ENCODE data around the gene XYLT2. TPM values are rescaled to one million over a fixed set of nuclear protein-coding genes. Genes with fewer than 3 reads are reported as not detected.

The XYLT2 gene
- total and polyA plus RNA-seq, 10 of the 15 experiments (the other 5 are each of a cell fraction or from before 2014, with no cell fraction given), result 0.82 to 20.6 (median 13.0) TPM

DNA sequence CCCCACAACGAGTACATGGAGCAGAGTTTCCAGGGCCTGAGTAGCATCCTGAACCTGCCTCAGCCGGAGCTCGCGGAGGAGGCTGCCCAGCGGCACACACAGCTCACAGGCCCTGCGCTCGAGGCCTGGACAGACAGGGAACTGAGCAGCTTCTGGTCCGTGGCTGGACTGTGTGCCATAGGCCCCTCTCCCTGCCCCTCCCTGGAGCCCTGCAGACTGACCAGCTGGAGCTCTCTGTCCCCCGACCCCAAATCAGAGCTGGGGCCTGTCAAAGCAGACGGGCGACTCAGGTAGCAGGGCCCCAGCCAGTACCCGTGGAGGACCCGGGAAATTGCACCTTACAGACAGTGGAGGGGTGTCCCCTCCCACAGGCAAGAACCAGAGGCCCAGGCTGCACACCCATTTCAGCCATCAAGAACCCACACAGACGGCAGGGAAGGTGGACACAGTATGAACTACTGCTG is 14.1 kb downstream of the XYLT2 start (continued):
- TF ChIP-seq SMAD1 (IDR thresholded peaks at IDR 0.05; ENCODE audit: low read depth, partially characterized antibody), result no peak
- TF ChIP-seq, protein P1, sequence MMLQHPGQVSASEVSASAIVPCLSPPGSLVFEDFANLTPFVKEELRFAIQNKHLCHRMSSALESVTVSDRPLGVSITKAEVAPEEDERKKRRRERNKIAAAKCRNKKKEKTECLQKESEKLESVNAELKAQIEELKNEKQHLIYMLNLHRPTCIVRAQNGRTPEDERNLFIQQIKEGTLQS (IDR thresholded peaks at IDR 0.05; ENCODE audit: borderline replicate concordance, extremely low read depth, low read depth, low read length), result no peak
- TF ChIP-seq EP300 (IDR thresholded peaks at IDR 0.05; ENCODE audit: borderline replicate concordance in 1 of 2, control insufficient read depth in 1 of 2, low read depth in 2 of 2, low read length in 2 of 2), result no peak
- TF ChIP-seq JUND (IDR thresholded peaks at IDR 0.05; ENCODE audit: low read depth, low read length), result no peak
- TF ChIP-seq, protein P2, sequence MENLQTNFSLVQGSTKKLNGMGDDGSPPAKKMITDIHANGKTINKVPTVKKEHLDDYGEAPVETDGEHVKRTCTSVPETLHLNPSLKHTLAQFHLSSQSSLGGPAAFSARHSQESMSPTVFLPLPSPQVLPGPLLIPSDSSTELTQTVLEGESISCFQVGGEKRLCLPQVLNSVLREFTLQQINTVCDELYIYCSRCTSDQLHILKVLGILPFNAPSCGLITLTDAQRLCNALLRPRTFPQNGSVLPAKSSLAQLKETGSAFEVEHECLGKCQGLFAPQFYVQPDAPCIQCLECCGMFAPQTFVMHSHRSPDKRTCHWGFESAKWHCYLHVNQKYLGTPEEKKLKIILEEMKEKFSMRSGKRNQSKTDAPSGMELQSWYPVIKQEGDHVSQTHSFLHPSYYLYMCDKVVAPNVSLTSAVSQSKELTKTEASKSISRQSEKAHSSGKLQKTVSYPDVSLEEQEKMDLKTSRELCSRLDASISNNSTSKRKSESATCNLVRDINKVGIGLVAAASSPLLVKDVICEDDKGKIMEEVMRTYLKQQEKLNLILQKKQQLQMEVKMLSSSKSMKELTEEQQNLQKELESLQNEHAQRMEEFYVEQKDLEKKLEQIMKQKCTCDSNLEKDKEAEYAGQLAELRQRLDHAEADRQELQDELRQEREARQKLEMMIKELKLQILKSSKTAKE (IDR thresholded peaks at IDR 0.05; ENCODE audit: low read depth, poor library complexity, severe bottlenecking), result no peak
- TF ChIP-seq ATF7 (IDR thresholded peaks at IDR 0.05; ENCODE audit: low read depth), result no peak

DNA sequence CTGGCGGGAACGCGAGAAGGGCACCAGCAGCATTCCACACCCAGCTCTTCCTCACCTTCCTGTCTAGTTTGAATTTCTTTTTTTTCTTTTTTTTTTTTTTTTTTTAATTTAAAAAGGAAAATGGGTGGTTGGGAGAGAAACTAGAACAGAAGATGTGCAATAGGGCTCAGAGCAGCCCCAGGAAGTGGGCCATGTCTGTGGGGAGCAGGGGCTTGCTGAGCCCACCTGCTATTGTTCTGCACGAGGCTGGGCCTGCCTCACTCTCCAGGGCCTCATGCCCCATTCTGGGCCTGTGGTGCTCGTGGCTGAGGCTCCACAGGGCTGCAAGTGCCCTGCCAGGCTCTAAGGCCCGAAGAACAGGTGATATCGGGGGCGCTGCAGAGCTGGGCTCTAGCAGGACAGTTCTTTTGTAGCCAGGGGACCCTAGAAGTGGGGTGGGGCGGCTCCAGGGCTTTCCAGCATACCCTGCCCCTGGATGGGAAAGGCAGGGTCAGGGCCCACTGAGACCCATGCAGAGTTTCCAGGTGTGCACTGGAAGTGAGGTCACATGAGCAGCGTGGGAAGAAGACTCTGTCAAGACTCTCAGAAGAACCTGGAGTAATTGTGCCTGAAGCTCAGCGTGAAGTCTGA is 14.7 kb downstream of the XYLT2 start:
- H3K4me3 ChIP-seq, result no peak overlapping the region
- no peaks in the 10 kb centered on the region for H3K9me3 ChIP-seq (replicated peaks; ENCODE audit: control insufficient read depth, insufficient read depth, low read length)
- intact Hi-C loops (cut with micrococcal nuclease; ENCODE audit: unreplicated experiment) (no loop called here), in situ Hi-C loops (cut with MboI) (loop anchor here (5.0 kb wide), 1 partner anchor 52 kb away; no protein-coding TSS in a partner anchor)
- H3K79me2 ChIP-seq (ENCODE audit: control insufficient read depth, insufficient read depth, low read length), result no peaks in the 10 kb centered on the region
- ChIA-PET SMC1A (ENCODE audit: uncharacterized antibody, unreplicated experiment) (interaction anchor here (1.8 to 2.9 kb wide), 5 partner anchors 14 to 60 kb away, joined by 5 to 26 read pairs (median 16); partner anchors contain the start of genes LRRC59 and XYLT2), CTCF (interaction anchor here (0.6 to 4.5 kb wide), 17 partner anchors 12 to 403 kb away, joined by 3 to 83 read pairs (median 10); partner anchors contain the start of genes EME1, LRRC59, MRPL27 and RSAD1), POLR2A (interaction anchor here (1.3 kb wide), 1 partner anchor 8 kb away, joined by 5 read pairs; no protein-coding TSS in a partner anchor), RAD21 (ENCODE audit: unreplicated experiment) (interaction anchor here (1.5 to 3.0 kb wide), 4 partner anchors 37 to 119 kb away, joined by 5 to 32 read pairs (median 12); partner anchors contain the start of genes LRRC59 and RSAD1)
- no peak overlapping the region for H2AFZ ChIP-seq (ENCODE audit: control insufficient read depth, low read depth, low read length)
- 78% methylated on average over 11 of the region's 11 CpGs for WGBS (ENCODE audit: insufficient coverage, insufficient replicate concordance, low lambda C conversion rate, missing lambda C conversion rate)
- H3K36me3 ChIP-seq (ENCODE audit: control insufficient read depth in 2 of 2, insufficient read depth in 2 of 2, low read length in 1 of 2), result peaks cover 8 to 26% of the 10 kb centered on the region in 2 experiments; a peak in 3 of 4 replicates
- DNase-seq (ENCODE audit: low read depth, low spot score), result no peak
- ATAC-seq, result no peak
- H3K4me2 ChIP-seq (ENCODE audit: control insufficient read depth, insufficient read depth), result no peak overlapping the region
- H3K9ac ChIP-seq (ENCODE audit: control insufficient read depth, insufficient read depth, low read length), result no peak overlapping the region
- TSS peak; percentile 64 for BruUV-seq (replicated peaks)
- H3K4me1 ChIP-seq (ENCODE audit: control insufficient read depth, insufficient read depth, low read length), result no peaks in the 10 kb centered on the region
- no peak overlapping the region for H3K27ac ChIP-seq (ENCODE audit: control insufficient read depth, insufficient read depth)
- FAIRE-seq, result no peak
- H4K20me1 ChIP-seq (ENCODE audit: control insufficient read depth, insufficient read depth), result no peaks in the 10 kb centered on the region
- H3K27me3 ChIP-seq (replicated peaks in 1 of 2; ENCODE audit: control insufficient read depth in 2 of 2, insufficient read depth in 2 of 2, low read length in 1 of 2), result no peaks in the 10 kb centered on the region
- no peak for TF ChIP-seq YBX1 (IDR thresholded peaks at IDR 0.05)
- TF ChIP-seq, protein P3, sequence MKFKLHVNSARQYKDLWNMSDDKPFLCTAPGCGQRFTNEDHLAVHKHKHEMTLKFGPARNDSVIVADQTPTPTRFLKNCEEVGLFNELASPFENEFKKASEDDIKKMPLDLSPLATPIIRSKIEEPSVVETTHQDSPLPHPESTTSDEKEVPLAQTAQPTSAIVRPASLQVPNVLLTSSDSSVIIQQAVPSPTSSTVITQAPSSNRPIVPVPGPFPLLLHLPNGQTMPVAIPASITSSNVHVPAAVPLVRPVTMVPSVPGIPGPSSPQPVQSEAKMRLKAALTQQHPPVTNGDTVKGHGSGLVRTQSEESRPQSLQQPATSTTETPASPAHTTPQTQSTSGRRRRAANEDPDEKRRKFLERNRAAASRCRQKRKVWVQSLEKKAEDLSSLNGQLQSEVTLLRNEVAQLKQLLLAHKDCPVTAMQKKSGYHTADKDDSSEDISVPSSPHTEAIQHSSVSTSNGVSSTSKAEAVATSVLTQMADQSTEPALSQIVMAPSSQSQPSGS (IDR thresholded peaks at IDR 0.05; ENCODE audit: low read length), result no peak
- no peak for TF ChIP-seq POU2F2 (IDR thresholded peaks at IDR 0.05; ENCODE audit: borderline replicate concordance, low read depth, low read length)
- TF ChIP-seq, protein P4, sequence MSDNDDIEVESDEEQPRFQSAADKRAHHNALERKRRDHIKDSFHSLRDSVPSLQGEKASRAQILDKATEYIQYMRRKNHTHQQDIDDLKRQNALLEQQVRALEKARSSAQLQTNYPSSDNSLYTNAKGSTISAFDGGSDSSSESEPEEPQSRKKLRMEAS (IDR thresholded peaks at IDR 0.05; ENCODE audit: low read depth, low read length), result no peak
- TF ChIP-seq ZNF24 (IDR thresholded peaks at IDR 0.05), result no peak
- TF ChIP-seq, protein P5, sequence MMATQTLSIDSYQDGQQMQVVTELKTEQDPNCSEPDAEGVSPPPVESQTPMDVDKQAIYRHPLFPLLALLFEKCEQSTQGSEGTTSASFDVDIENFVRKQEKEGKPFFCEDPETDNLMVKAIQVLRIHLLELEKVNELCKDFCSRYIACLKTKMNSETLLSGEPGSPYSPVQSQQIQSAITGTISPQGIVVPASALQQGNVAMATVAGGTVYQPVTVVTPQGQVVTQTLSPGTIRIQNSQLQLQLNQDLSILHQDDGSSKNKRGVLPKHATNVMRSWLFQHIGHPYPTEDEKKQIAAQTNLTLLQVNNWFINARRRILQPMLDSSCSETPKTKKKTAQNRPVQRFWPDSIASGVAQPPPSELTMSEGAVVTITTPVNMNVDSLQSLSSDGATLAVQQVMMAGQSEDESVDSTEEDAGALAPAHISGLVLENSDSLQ (IDR thresholded peaks at IDR 0.05), result no peak
- TF ChIP-seq, protein P6, sequence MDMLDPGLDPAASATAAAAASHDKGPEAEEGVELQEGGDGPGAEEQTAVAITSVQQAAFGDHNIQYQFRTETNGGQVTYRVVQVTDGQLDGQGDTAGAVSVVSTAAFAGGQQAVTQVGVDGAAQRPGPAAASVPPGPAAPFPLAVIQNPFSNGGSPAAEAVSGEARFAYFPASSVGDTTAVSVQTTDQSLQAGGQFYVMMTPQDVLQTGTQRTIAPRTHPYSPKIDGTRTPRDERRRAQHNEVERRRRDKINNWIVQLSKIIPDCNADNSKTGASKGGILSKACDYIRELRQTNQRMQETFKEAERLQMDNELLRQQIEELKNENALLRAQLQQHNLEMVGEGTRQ (IDR thresholded peaks at IDR 0.05; ENCODE audit: borderline replicate concordance, low read depth, low read length), result no peak
- no peak for TF ChIP-seq CREB1 (IDR thresholded peaks at IDR 0.05; ENCODE audit: low read depth)
- no peak for TF ChIP-seq NR2C1 (IDR thresholded peaks at IDR 0.05)

Data from GM12878 (cell line).